Omental fat pad (tissue), 4 donors: ENCODE data around the gene MYOZ1. TPM values are rescaled to one million over a fixed set of nuclear protein-coding genes. Genes with fewer than 3 reads are reported as not detected.
"Not testable (repeated sequence)": the region's sequence is repeated elsewhere in the genome, so short reads cannot be mapped to it uniquely, and the experiment has no call there.

Source experiments
- ATAC-seq: fragments of 150-250 bp; one replicate; pipeline ENCODE4 v1.9.1; 2016; ENCODE audit warnings: mild to moderate bottlenecking, moderate library complexity; ENCODE audit not compliant: low FRiP score
- DNase-seq: peaks from one replicate; pipeline ENCODE4 v3.0.0-alpha.2; 2019; ENCODE audit warnings: low spot score
- total RNA-seq, 4 donors: library from RNA; depleted of rRNA; stranded (reverse); fragments of >200 nt; gene quantifications; one replicate each; pipeline ENCODE4 v1.1.0, GENCODE V29; 2016
- TF ChIP-seq, protein P1 (sequence below), 3 donors: fragments of 450-650 bp; IDR thresholded peaks; one replicate each; pipeline ENCODE4 v1.5.1; 2016 to 2017; ENCODE audit warnings: antibody characterized with exemption in 3 of 3, mild to moderate bottlenecking in 3 of 3, moderate library complexity in 2 of 3

The MYOZ1 gene, protein sequence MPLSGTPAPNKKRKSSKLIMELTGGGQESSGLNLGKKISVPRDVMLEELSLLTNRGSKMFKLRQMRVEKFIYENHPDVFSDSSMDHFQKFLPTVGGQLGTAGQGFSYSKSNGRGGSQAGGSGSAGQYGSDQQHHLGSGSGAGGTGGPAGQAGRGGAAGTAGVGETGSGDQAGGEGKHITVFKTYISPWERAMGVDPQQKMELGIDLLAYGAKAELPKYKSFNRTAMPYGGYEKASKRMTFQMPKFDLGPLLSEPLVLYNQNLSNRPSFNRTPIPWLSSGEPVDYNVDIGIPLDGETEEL
- 1 to 10 TPM in 2 of 4 donors, under 1 TPM in 1, not detected in 1; 0.82 to 1.9 (median 1.6) TPM for total RNA-seq

DNA sequence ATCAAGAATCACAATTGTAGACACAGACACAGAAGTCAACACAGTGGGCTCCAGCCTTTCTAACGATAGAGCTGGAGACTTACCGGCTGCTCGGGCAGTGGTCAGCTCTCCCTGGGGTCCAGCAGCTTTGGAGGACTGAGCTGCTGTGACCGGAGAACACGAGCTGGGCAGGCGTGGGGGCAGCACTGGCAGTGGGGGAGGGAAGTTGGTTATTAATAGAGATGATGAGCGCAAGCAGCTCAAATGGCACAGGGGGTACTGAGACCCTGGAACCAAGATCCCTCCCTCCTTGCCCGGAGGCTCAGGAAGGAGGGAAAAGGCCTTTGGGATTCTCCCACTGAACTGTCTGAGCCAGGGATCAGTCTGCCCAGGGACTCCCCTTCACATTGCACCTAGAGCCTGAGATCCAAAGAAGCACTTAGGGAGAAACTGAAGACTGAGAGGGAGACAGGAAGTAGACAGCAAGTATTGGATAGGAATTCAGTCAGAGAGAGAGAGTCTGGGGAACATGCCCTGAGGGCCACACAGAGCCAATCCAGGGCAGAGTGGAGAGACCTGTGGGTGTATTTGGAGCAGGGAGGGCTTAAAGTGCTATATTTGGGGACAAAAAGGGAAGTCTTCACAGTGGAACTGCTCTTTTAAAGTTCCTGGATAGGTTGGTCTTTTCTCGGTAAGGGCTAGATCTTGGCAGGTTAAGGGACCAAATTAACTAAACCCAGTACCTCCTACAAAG lies at the start of gene MYOZ1:
Gene MYOZ1 (minus strand): TSS at position 147 of the 733 bp plus-strand sequence. CDS start 1,457 bp downstream, outside the sequence.
- TF ChIP-seq, protein P1, sequence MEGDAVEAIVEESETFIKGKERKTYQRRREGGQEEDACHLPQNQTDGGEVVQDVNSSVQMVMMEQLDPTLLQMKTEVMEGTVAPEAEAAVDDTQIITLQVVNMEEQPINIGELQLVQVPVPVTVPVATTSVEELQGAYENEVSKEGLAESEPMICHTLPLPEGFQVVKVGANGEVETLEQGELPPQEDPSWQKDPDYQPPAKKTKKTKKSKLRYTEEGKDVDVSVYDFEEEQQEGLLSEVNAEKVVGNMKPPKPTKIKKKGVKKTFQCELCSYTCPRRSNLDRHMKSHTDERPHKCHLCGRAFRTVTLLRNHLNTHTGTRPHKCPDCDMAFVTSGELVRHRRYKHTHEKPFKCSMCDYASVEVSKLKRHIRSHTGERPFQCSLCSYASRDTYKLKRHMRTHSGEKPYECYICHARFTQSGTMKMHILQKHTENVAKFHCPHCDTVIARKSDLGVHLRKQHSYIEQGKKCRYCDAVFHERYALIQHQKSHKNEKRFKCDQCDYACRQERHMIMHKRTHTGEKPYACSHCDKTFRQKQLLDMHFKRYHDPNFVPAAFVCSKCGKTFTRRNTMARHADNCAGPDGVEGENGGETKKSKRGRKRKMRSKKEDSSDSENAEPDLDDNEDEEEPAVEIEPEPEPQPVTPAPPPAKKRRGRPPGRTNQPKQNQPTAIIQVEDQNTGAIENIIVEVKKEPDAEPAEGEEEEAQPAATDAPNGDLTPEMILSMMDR (IDR thresholded peaks at IDR 0.05), result no peak
- no peak for DNase-seq
- no peak for ATAC-seq

DNA sequence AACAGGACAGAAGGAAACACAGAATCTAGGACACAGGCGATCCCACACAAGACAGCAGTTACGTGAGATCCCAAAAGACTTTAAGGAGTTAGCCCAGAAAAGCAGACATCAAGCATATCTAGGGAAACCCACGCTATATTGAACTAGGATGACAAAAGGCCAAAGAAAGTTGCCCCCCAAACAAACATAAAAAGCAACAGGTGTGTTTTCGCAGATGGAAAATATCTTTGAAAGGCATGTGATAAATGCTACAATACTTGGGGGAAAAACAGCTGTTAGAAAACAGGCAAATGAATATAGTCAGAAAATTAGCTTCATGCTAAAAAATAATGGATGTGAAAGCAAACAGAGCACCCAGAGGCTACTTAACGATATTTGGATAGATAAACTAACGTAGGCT lies 49.5 kb upstream of the MYOZ1 start:
- DNase-seq, ATAC-seq: not testable (repeated sequence)

DNA sequence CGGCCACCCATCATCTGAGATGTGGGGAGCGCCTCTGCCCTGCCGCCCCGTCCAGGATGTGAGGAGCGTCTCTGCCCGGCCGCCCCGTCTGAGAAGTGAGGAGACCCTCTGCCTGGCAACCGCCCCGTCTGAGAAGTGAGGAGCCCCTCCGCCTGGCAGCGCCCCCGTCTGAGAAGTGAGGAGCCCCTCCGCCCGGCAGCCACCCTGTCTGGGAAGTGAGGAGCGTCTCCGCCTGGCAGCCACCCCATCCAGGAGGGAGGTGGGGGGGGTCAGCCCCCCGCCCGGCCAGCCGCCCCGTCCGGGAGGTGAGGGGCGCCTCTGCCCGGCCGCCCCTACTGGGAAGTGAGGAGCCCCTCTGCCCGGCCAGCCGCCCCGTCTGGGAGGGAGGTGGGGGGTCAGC lies 48.3 kb upstream of the MYOZ1 start:
- not testable (repeated sequence) for ATAC-seq, DNase-seq

DNA sequence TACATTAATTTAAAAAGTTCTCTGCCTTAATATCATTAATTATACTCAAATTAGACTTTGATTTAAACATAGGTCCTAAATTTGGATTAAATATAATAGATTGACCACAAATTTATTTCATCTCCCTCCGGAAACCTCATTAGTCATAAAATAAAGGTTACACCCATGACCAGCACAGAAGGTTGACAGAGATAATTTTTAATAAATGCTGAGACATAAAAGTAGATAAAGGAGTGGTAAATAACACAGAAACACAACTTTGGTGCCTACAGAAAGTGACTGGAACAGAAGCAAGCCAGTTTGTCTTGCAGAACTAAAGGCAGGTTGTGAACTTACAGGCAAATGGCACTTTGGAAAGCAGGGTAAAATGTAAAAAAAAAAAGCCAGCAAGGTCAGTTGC lies 46.4 kb upstream of the MYOZ1 start:
- DNase-seq, ATAC-seq: not testable (repeated sequence)

DNA sequence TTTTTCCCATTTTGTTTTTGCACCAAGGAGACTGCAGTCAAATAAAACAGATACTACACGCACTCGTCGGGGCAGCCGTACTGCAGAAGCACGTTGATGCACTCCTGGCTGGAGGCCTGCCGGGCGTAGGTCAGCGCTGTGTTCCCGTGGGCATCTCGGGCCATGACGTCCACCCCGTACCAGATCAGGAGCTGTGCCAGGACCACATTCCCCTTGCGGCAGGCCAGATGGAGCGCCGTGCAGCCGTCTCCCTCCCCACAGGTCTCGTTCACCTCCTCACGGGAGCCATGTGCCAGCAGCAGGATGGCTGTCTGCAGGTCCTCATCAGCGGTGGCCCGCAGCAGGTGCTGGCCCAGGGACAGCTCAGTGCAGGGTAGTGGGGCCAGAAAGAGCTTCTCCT lies 33.3 kb upstream of the MYOZ1 start:
- not testable (repeated sequence) for DNase-seq, ATAC-seq

DNA sequence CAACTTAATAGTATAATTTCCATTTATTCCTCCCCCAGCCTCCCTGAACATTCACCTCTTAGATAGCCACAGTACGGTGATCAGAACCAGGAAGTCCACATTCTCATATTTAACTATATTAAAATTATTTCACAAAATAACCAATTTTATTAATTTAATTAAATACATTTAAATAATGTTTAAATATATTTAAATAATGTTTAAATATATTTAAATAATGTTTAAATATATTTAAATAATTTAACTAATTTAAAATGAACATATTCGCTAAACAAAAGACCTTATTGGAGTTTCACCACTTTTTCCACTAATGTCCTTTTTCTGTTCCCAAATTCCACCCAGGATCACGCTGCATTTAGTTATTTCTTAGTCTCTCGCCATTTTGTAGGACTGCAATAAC lies 27.1 kb upstream of the MYOZ1 start:
- ATAC-seq, DNase-seq: not testable (repeated sequence)

DNA sequence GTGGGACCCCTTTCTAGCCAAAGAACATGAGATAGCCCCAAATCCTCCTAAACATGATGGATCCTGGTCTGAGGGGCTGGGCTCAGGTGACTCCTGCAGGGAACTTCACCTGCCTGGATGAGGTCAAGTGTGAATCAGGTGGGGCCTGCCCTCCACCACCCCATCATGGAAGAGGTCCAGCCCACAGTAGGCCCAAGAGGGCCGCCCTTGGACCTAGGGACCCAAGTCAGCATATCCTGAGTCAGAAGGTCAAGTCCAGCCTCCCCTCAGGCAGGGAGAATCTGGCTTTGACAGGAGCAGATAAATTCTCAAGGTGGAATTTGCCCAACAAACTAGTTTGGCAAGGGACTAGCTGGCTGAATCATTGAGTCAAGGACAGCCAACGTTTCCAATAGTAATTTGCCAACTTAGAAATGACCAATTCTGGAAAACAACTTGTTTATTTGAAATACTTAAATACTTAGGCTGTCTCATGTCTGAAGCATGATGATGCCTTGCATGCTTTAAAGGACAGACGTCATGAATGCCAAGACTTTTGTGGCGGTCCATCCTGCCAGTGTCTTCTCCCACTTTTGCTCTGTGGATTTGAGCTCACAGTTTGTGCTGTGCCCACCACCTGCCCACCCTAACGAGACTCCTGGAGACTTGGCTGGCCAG lies 25.0 kb upstream of the MYOZ1 start:
- not testable (repeated sequence) for ATAC-seq, DNase-seq

DNA sequence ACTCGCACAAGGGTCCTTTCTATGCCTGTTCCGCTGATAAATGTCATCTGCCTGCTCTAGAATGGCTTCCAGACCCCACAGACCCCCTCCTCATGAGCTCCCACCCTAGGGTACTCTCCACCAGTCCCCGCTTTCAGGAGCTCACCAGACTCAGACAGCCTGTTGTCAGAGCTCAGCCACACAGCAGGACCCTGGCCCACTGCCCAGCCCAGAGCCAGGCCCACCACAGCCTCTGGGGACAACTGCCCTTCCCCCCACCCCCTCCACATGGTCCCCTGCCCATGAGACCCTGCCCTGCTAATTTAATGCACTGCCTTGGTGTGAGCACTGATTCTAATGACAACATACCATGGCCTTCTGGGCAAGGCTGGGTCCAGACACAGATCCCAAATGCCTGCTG lies 24.3 kb upstream of the MYOZ1 start:
- not testable (repeated sequence) for ATAC-seq, DNase-seq

DNA sequence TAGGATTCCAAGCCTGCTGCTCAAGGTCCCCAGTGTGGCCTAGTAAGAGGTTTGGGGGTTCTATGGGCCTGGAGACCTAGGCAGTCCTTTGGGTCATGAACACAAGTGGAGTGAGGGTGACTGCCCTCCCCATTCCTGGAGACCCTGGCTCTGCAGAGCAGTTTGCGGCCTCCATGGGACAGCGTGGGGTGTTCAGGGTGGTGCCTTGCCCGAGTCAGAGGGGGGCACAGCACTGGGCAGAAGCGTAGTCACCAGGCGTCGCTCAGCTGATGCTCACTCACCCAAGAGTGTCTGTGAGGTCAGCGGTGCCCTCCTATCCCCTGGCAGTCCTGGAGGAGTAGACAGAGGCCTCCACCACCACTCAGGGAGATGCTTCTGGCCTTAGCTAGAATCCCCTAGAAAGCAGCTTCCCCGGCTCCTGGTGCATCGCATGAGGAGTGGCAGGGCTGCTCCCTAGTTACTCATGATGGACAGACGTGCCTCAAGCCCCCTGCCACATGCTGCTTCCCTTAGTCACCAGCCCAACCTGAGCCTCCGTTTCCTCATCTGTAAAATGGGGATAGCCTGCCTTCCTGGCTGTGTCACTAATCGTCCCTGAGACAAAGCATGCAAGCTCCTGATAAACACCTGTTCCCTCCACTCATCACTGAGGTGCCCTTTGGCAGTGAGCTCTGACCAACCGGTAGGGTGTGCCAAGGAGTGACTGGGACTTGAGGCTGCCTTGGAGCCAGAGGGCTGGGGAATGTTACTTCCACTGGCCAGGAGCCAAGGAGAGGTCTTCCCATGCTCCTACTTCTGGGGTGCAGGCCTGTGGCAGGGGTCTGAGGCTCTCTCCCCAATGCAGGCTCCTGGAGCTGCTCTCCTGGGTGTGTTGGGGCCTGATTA lies 23.1 kb upstream of the MYOZ1 start:
- ATAC-seq, DNase-seq: not testable (repeated sequence)

DNA sequence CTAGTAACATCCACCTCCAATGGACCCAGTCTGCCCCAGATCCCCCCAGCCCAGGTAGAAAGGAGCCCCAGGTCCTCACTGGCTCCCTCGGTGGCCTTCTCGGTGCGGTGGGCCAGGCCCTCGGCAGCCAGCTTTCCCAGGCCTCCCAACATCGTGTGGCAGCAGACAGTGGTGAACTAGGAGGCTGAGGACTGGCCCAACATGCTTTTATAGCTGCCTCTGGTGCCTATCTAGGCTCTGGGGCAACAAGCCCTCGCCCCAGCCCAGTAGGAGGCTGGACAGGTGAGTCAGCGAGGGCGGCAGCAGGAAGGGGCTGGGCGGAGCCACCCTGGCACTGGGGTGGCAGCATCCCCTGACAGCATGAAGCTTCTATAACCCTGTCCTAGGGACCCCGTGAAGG lies 22.3 kb upstream of the MYOZ1 start:
- DNase-seq, ATAC-seq: not testable (repeated sequence)

DNA sequence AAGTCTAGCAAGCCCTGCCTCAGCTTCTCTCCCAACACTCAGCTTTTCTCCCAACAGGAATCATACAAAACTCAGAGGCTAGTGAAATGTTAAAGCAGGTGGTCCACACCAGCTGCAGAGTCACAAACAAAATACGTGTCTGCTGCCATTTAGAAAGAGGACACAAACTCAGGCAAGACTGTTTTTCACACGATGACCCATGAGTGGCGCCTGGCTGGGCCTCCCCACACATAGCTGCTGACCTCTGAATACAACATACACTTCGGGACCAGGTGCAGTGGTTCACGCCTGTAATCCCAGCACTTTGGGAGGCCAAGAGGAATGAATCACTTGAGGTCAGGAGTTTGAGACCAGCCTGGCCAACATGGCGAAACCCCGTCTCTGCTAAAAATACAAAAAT lies 21.4 kb upstream of the MYOZ1 start:
- ATAC-seq, DNase-seq: not testable (repeated sequence)

DNA sequence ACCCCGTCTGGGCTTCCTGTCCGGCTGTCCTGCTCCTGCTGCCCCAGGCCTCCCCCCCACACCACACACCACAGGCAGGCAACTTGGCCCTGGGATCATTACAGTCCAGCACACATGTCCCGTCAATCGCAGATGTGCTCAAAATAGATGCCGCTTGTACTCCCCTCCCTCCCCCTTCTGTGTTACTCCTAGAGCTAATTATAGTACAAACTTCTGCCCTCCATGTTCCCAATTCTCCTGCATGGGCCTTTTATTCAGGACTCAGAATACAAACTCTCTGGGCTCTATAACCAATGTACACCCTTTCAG lies 14.7 kb upstream of the MYOZ1 start, which contains the start of gene SYNPO2L:
Gene SYNPO2L (minus strand): TSS at position 40 of the 309 bp plus-strand sequence. CDS start 107 bp downstream, outside the sequence.
- ATAC-seq (no peak), DNase-seq (no peak)
- TF ChIP-seq, protein P1 (IDR thresholded peaks at IDR 0.05), result no peak
